ENCODE measurements around the gene UNC93B1. TPM values are rescaled to one million over a fixed set of nuclear protein-coding genes. Genes with fewer than 3 reads are reported as not detected.

UNC93B1 gene
- total RNA-seq, 1 experiment from 2014 or later, result 14.7 TPM

- POLR2A ChIA-PET, result interaction anchor here (0.7 kb wide), 2 partner anchors 13 to 1990 kb away, joined by 3 read pairs; no protein-coding TSS in a partner anchor
- intact Hi-C loops (cut with micrococcal nuclease), result no loop called here
These were observed 37.8 kb upstream of the UNC93B1 start for GRCh38 chr11:68041617-68042218.

GRCh38 chr11:68040957-68041591, 37.2 kb upstream of the UNC93B1 start:
- H3K4me1 Mint-ChIP-seq (ENCODE audit: insufficient read depth, unreplicated experiment), result no peaks in the 10 kb centered on the region
- no peak for TF ChIP-seq CTCF (IDR thresholded peaks at IDR 0.05; ENCODE audit: unreplicated experiment)
- DNase-seq (ENCODE audit: unreplicated experiment), result no peak
- intact Hi-C loops (cut with micrococcal nuclease), result no loop called here
- H3K36me3 Mint-ChIP-seq (ENCODE audit: insufficient read depth, unreplicated experiment), result no peaks in the 10 kb centered on the region
- ChIA-PET POLR2A (no interaction called here), CTCF (interaction anchor here (1.3 kb wide), 1 partner anchor 8 kb away, joined by 3 read pairs; no protein-coding TSS in a partner anchor)
- H3K9me3 Mint-ChIP-seq (ENCODE audit: unreplicated experiment), result no peaks in the 10 kb centered on the region
- H3K27ac Mint-ChIP-seq (ENCODE audit: low read depth, unreplicated experiment), result no peak overlapping the region
- no TSS peak for BruUV-seq (replicated peaks)
- H3K4me3 Mint-ChIP-seq (ENCODE audit: unreplicated experiment), result no peak overlapping the region
- H3K27me3 Mint-ChIP-seq (ENCODE audit: insufficient read depth, unreplicated experiment), result no peaks in the 10 kb centered on the region

More at GRCh38 chr11:68041617-68042218, 37.8 kb upstream of the UNC93B1 start:
- H3K4me1 Mint-ChIP-seq (ENCODE audit: insufficient read depth, unreplicated experiment), result no peaks in the 10 kb centered on the region
- no peak overlapping the region for H3K27ac Mint-ChIP-seq (ENCODE audit: low read depth, unreplicated experiment)
- H3K9me3 Mint-ChIP-seq (ENCODE audit: unreplicated experiment), result no peaks in the 10 kb centered on the region
- CTCF ChIA-PET, result interaction anchor here (1.3 kb wide), 1 partner anchor 9 kb away, joined by 3 read pairs; no protein-coding TSS in a partner anchor
- BruUV-seq (replicated peaks), result no TSS peak
- no peak for TF ChIP-seq CTCF (IDR thresholded peaks at IDR 0.05; ENCODE audit: unreplicated experiment)
- no peaks in the 10 kb centered on the region for H3K36me3 Mint-ChIP-seq (ENCODE audit: insufficient read depth, unreplicated experiment)
- no peak overlapping the region for H3K4me3 Mint-ChIP-seq (ENCODE audit: unreplicated experiment)
- H3K27me3 Mint-ChIP-seq (ENCODE audit: insufficient read depth, unreplicated experiment), result no peaks in the 10 kb centered on the region
- DNase-seq (ENCODE audit: unreplicated experiment), result no peak

- TF ChIP-seq CTCF (IDR thresholded peaks at IDR 0.05; ENCODE audit: unreplicated experiment), result no peak
- DNase-seq (ENCODE audit: unreplicated experiment), result no peak
- BruUV-seq (replicated peaks), result no TSS peak
- CTCF ChIA-PET, result interaction anchor here (1.3 kb wide), 1 partner anchor 7 kb away, joined by 3 read pairs; no protein-coding TSS in a partner anchor
- no peaks in the 10 kb centered on the region for H3K4me1 Mint-ChIP-seq (ENCODE audit: insufficient read depth, unreplicated experiment)
- no peaks in the 10 kb centered on the region for H3K27me3 Mint-ChIP-seq (ENCODE audit: insufficient read depth, unreplicated experiment)
- no peaks in the 10 kb centered on the region for H3K36me3 Mint-ChIP-seq (ENCODE audit: insufficient read depth, unreplicated experiment)
- POLR2A ChIA-PET, result interaction anchor here (1.9 kb wide), 1 partner anchor 9 kb away, joined by 4 read pairs; no protein-coding TSS in a partner anchor
- no peaks in the 10 kb centered on the region for H3K9me3 Mint-ChIP-seq (ENCODE audit: unreplicated experiment)
- no peak overlapping the region for H3K27ac Mint-ChIP-seq (ENCODE audit: low read depth, unreplicated experiment)
- intact Hi-C loops (cut with micrococcal nuclease), result no loop called here
- H3K4me3 Mint-ChIP-seq (ENCODE audit: unreplicated experiment), result peak overlapping the region; percentile 57
These were observed 36.4 kb upstream of the UNC93B1 start for GRCh38 chr11:68040101-68040956.
